Smooth muscle cell of the brain vasculature (primary cell): ENCODE data around the gene TACC3.

Experiments
- DNase-seq: peaks from one replicate; pipeline ENCODE4 v3.0.0-alpha.2; 2012; ENCODE audit warnings: low read depth, low spot score

The TACC3 gene

DNA sequence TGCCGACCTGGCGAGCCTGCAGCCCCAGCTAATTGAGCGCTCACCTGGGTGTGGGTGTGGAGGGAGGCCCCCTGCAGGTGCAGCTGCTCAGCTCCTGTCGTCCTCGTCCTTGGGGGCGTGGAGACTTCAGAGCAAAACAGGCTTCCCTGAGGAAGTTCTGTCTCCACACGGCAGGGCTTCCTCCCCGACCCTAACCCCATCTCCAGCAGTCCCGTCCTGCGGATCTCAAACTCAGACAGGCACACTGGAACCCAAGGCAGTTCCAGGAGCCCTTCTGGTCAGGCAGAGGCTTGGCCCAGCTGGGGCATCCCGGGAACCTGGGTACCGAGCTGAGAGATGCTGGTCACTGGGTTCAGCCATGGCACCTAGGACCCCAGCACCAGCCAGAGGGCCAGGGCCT lies 24.4 kb downstream of the TACC3 start:
- DNase-seq = no peak

DNA sequence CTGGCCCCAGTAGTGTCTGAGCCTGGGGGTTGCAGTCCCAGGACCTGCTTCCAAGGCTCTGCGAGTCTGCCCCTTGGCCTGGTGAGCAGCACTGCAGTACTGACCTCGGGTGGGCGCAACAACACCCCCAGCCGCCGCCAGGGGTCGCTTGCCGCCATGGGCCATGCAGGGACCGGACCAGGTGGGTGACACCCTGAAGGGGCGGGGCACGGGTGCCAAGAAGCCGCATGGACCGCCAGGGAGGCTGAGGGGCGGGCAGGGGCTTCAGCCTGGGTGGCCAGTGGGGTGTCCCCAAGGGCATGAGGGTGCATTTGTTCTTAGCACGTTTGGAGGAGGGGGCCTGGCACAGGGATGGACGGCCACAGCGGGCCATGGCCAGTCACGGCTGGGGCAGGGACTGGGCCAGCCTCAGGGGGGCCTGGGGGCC lies 25.0 kb downstream of the TACC3 start:
- no peak for DNase-seq

DNA sequence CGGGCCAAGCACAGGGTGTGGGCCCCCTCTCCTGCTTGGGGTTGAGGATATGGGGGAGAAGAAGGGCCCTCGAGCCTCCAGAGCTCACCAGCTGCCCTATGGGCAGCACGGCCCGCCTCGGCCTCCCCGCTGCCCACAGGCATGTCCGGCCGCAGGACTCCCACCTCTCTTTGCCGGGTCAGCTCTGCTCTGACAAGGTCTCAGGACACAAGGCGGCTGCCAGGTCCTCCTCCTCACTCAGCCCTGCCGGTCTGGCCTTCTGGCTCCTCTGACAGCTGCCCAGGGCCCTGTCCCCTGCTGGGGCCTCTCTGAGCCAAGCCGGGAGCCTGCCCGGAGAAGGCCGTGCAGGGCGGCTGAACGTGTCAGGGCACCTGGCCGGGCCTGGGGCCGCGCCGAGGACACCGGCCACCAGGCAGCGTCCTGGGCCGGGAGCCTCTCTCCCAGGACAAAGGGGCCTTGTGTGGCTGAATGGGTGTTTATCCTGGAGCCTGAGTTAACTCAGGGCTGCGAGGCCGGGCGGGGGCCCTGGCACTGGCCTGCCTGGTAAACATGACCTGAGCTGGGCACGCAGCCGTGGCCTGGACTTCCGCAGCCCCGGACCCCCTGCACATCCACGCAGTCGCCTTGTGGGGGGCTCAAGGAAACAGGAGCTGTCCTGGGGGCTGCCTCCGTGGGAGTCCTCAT lies 25.7 kb downstream of the TACC3 start:
- DNase-seq = no peak

DNA sequence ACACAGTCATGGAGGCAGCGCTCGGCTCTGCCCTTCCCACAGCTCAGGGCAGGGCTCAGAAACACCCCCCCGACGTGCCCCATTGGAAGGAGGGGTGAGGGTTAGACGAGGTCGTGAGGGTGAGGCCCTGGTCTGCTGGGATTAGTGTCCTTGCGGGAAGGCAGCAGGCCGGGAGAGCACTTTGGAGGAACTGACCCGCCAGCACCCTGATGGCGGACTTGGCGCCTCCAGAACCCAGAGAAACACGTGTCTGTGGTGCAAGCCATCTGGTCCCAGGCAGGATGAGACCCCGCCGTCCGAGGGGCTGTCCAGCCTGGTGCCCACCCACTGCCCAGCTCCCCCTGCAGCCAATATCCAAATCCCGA lies 26.3 kb downstream of the TACC3 start:
- no peak for DNase-seq

DNA sequence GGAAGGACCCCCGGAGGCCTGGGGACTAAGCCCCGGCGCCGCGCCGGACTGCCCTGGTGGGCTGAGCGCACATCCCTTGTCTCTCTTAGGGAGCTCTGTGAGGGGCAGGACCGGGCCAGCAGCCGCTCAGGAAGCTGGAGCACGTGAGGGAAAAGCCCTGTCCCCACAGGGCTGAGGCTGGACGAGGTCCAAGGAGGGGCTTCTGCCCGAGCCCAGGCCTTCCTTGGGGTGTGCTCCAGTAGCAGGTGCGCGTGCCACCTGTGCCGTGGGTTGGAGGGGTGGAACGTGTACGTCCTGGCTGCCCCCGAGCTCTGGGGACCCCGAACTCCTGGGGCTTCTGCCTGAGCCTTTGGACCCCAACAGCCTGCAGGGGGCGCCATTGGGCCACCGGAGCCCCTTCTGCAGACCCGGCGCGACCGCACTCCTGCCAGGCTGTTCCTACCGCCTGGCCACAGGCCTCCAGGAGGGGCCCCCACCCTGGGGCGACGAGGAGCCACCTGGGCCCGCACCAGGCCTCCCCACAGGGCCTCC lies 27.2 kb downstream of the TACC3 start:
- DNase-seq = no peak

DNA sequence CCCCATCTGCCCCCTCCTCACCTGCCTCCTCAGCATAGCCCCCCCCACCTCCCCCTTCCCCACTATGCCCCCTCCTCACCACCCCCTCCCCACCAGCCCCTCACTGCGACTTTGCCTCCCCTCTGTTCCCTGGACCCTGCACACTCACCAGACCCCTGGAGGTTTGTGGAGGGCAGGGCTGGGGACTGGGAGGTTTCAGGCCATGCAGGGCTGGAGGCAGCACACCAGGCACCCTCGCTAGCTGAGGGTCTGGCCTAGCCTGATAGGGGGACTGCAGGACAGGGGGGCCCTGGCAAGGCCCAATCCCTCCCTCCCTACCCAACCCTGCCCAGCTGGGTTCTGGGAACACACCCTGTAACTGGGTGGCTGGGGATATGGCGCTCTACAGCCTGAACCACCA lies 28.0 kb downstream of the TACC3 start:
- DNase-seq = no peak

DNA sequence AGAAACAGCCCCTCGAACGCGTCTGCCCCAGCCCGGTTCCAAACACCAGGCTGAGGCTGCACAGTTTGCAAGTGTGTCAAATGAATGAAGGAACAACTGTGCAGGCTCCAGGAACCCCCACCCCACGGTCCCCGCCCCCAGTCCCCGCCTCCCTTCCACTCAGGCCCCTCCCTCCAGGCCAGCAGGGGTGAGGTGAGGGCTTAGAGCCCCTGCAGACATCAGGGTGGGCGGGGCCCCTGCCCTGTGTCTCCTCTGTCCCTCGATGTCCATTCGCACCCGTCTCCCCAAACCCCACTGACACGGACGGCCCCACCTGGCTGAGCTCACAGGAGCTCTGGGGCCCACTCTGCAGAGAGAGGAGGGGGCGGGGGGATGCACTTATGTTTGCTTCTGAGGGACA lies 28.5 kb downstream of the TACC3 start:
- DNase-seq = no peak

DNA sequence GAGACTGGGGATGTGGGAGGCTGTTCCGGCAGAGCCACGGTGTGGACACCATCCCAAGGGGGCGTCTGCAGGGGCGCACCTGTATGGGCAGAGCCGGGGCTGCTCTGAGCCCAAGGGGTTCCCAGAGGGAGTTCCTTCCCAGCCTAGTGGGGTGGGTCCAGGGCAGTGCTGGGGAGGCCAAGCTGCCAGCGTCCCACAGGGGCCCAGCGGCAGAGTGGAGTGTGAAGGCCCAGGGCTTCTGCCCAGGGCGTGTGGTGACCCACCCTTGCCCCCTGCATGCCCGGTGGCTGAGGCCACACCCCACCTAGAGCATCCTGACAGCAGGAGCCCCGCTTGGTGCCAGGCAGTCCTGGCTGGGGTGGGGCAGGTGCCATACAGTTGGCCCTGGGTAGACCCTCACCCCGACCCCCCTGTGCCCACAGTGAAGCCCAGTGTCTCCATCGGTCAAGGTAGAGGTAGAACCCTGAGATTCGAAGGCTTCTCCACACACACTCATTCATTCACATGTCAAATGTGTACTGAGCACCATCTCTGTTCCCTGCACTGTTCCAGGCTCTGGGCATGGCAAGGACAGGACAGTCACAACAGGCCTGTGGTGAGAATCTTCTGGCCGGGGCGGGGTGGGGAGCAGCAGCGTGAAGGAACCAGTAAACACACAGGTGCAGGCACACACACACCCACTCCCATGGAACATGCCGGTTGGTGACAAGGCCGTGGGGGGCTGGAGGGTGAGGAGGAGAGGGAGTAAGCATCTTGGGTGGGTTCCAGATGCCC lies 29.2 kb downstream of the TACC3 start:
- DNase-seq = no peak

DNA sequence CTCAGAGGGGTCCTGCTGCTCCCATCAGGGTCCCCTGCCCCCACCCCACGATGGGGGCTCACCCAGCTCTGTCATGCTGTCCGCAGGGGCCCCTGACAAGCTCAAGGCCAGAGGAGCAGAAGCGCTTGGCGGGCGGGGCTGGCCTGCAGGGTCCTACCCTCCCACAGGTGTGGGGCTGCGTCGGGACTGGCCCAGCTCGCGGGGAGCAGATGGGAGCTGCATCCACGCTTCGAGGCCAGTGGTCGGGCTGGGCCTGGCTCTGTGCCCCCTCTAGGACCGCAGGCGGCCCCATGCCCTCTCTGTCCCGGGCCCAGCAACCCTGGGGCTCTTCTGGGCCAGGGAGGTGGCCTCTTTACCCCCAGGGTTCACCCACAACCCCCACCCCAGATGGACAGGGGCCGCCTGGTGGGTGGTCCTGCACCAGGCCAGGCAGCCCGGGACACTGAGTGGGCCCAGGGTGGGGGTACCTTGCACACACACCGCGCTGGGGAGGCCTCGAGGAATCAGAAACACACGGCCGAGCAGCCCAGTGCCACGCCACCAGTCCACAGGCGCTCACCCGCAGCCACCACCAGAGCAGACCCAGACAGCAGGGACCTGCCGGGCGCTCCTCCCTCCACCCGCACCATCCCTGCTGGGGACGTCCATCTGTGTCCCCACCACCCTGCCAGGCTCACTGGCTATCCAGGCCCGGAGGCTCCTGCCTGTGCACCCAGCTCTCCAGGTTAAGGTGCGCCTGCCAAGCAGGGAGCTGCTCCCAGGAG lies 30.0 kb downstream of the TACC3 start:
- DNase-seq = no peak

DNA sequence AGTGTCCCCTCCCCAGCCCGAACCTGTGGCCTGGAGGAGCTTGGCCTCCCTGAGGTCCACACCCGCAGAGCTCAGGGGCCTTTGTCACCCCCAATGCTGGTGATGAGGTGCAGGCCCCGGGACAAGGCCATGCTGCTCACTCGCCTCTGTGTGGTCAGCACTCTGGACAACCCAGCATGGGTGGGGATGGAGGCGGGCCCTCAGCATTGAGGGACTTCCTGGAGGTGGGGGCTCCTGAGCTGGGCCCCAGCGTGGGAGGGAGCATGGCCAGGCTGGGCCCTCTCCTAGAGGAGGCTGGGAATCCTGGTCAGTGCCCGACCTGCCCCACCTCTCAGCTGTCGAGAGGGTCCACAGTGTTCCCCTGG lies 30.6 kb downstream of the TACC3 start:
- DNase-seq = no peak

DNA sequence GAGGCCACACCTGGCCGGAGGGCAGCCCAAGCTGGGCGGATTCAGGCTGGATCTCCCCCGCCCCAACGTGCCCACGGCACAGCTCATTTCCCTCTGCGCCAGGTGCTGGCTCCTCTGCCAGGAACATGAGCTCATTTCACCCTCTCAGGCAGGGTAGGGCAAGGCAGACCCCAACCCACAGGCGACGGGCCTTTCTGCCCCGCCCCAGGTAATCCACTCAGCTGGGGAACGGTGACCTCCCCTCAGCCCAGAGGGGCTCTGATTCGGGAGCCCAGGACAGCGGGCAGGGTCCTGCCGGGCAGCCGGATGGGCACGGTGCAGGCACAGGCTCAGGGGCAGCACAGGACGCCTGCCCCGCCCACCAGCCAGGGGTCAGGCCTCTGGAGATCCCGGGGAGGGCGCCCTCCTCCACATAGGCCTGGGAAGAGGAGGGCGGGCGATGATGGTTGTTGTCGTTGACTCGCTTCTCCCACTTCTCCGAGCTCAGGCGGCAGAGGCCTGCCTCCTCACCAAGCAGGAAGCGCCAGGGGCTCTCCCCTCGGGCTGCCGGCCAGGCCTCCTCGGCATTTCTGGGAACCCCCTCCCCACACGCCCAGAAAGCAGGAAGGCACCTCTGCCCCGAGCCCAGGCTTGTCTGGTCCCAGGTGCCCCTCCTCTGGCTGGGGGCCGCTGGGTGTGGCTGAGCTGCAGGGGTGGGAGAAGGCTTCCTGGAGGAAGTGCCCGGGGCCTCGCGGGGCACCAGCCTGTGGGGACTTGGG lies 31.1 kb downstream of the TACC3 start:
- DNase-seq = no peak

DNA sequence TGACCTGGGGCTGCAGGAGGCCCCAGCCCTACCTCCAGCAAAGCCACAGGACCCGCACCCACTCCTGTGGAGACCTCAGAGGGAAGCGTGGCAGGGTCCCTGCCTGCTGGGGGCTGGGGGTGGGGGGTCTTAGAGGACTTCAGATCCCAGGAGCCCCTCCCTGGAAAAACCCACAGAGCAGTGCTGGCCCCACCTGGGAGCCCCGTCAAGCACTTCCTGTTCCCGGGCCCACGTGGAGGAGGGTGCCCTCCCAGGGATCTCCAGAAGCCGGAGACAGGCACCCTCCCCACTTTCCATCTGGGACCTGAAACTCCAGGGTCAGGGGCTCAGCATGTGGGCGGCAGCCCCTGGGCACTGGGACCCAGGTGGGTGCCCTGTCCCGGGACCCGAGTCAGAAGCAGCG lies 32.0 kb downstream of the TACC3 start:
- no peak for DNase-seq

DNA sequence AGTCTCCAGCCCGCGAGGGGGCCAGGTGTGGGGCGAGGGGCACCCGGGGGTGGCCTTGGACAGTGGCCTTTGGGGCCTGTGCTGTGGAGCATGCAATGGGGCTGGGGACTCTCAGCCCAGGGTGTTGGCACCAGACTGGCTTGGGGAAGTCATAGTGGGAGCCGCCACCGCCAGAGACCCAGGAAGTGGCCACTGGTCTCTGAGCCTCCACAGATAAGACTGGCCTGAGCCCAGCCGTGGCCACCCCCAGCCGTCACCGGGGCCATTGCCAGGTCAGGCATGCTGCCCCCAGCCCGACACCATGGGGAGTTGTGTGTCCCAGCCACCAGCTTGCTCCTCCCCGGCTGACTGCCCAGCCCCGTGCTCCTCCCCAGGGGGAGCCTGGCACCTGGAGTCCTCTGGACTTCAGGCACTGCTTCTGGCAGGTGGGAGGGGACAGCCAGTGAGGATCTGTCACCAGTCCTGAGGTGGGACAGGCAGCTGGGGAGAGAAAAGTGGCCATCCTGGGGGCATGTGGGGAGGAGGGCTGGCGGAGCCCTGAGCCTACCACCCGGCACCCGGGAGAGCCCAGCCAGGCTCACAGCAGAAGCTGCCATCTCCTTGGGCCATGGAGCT lies 32.5 kb downstream of the TACC3 start:
- no peak for DNase-seq

DNA sequence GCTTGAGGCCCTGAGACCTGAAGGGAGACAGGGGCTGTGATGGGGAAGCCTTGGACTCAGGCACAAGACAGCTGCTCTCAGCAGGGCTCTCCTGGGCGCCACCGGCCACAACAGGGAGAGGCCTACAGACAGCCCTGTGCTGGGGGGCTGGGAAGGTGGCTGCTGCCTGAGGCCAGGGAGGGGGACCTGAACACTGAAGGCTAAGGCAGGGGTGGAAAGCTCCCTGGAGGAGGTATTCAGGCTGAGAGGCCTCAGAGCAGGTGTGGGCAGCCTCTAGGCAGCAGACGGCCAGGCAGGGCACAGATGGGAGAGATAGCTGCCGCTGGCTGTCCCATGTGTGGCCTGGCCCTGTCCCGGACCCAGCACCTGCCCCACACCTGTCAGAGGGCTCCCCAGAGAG lies 33.0 kb downstream of the TACC3 start:
- no peak for DNase-seq

DNA sequence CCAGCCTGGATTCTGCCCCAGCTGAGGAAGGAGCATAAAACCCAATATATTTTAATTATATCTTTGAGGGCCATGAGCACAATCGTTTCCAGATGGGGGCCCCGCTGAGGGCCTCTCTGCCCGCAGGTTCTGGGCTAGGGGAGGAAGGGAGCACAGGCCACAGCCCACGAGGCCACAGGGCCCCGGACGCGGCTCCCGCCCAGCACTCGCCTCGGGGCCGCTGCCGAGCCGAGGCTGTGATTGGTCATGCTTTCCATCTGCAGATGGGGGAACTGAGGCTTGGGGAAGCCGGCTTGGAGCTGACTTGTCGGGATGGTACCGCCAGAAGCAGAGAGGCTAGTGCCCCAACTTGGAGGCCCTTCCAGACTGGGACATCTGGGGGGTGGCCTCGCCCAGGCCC lies 34.0 kb downstream of the TACC3 start:
- no peak for DNase-seq

DNA sequence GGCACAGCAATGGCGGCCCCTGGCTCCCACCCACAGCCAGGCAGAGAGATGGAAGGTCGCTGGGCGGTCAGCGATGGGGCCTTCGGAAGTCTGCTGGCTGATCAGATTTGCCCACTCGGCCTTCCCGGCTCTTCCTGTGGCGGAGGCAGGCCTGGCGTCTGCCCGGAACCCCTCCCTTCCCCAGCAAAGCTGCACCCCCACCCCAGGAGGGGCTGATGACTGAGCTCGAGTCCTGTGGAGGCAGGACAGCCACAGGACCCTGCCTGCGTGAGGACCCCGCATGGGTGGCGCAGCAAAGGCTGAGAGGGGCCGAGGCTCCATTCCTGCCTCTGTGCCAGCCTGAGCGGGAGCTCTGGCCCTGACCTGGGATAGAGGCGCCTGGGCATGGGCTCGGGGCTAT lies 34.8 kb downstream of the TACC3 start:
- no peak for DNase-seq

DNA sequence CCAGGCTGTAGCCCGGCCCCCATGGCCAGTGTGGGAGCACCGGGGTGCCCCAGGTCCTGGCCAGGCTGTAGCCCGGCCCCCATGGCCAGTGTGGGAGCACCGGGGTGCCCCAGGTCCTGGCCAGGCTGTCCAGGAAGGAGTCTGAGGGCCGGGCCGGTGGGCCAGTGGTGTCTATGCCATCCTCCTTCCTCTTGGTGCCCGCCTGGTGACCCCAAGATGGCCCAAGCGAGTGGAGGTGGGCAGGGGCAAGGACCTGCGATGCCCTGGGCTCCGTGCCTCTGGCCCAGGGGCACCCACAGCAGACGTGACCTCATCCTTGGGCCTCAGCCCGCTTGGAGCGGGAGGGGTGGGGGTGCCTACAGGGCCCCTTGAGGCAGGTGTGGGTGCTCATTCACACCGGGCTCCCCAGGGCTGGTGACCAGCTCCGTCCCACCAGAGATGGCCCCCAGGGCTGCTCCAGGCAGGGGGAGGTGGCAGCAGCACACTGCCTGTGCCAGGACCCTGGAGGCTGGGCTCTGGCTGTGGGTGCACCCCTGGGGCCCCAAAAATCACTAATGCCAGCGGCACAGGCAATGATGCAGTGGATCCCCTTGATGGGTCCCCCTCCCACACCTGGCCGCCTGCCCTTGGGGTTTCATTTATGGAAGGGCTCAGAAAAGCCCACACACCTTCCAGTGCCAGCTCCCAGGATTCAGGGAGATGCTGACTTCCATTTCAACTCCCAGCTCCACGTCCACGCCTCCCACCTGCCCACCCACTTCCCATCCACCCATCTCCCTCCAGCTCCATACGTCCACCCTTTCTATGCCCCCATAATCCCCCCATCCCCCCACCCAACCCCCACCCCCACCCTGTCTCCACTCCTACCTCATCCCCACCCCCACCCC lies 35.8 kb downstream of the TACC3 start:
- no peak for DNase-seq

DNA sequence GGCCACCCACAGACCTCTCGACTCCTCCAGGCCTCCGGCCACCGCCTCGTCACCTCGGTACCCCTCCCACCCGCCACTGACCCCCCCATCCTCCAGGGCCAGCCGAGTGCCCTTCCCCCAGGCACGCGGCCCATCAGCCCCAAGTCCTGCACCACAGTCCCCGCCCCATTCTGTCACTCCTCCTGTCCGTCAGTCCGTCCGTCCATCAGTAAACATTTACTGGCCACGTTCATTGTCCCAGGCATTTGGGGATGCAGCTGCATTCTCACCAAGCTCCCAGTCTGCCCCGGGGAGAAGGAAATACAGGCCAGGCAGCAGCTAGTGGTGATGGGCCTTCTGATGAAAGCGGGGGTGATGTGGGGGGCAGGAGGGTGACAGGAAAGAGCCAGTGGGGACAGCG lies 36.5 kb downstream of the TACC3 start:
- no peak for DNase-seq

DNA sequence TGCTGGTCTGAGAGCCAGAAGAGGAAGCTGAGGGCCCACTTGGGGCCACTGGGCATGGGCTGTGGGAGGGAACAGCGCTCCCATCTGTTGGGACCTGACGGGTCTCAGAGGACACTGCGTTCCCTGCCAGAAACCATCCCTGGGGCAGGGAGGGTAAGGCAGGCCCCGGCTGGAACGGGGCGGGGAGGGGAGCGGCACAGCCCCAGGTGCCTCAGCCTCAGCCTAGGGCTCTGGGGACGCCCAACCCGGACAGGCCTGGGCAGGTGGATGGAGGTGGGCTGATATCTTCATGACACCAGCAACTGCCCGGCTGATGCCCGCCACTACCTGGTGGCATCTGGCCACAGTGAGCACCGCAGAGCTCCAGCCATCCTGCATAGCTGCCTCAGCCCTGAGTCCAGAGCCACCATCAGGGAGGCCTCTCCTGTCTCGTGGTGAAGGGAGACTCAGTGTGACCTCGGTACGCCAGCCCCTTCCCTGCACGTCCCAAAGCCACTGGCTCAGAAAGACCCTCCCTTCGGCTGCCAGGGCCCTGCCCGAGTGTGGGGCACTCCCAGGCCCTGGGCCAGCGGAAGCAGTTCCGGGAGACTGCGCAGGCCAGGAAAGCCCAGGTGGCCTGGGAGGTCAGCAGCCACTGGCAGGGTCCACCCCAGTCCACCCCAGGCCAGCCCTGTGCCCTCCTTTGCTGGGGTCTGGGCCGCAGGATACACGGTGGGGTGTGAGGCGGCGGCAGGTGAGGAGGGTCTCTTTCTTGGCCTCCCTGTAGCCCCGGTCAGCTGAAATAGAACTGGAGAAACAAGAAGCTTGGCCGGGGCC lies 37.2 kb downstream of the TACC3 start:
- DNase-seq = no peak
